HG02642 (cell line): ENCODE measurements around the gene ARHGEF12.

Experiments used
- ATAC-seq: cut with Tn5 transposase; IDR thresholded peaks from one replicate; pipeline ENCODE4 v1.9.1; 2021; ENCODE audit warnings: mild to moderate bottlenecking; ENCODE audit not compliant: unreplicated experiment, poor library complexity

The ARHGEF12 gene

GRCh38 chr11:120409655-120410054, 73.4 kb downstream of the ARHGEF12 start:
- ATAC-seq: no peak

- no peak for ATAC-seq
Observed at GRCh38 chr11:120410622-120411380, 74.6 kb downstream of the ARHGEF12 start.

- ATAC-seq: no peak
Observed at GRCh38 chr11:120413480-120413879, 77.3 kb downstream of the ARHGEF12 start.

GRCh38 chr11:120420572-120420971, 84.4 kb downstream of the ARHGEF12 start:
- ATAC-seq: no peak

GRCh38 chr11:120424185-120424969, 88.2 kb downstream of the ARHGEF12 start:
- no peak for ATAC-seq

GRCh38 chr11:120424970-120425332, 88.7 kb downstream of the ARHGEF12 start:
- ATAC-seq: no peak

GRCh38 chr11:120425527-120425926, 89.3 kb downstream of the ARHGEF12 start:
- no peak for ATAC-seq

GRCh38 chr11:120430146-120430545, 93.9 kb downstream of the ARHGEF12 start:
- no peak for ATAC-seq

GRCh38 chr11:120431633-120432032, 95.4 kb downstream of the ARHGEF12 start:
- no peak for ATAC-seq

GRCh38 chr11:120432056-120433018, 96.1 kb downstream of the ARHGEF12 start:
- ATAC-seq: no peak

- no peak for ATAC-seq
Observed at GRCh38 chr11:120441592-120441991, 105.4 kb downstream of the ARHGEF12 start.

GRCh38 chr11:120442031-120442430, 105.8 kb downstream of the ARHGEF12 start:
- no peak for ATAC-seq

GRCh38 chr11:120446802-120447201, 110.6 kb downstream of the ARHGEF12 start:
- ATAC-seq: no peak

GRCh38 chr11:120448240-120448639, 112.0 kb downstream of the ARHGEF12 start:
- ATAC-seq: no peak

- no peak for ATAC-seq
Observed at GRCh38 chr11:120455487-120455886, 119.3 kb downstream of the ARHGEF12 start.

- no peak for ATAC-seq
Observed at GRCh38 chr11:120457996-120458395, 121.8 kb downstream of the ARHGEF12 start.

- no peak for ATAC-seq
Observed at GRCh38 chr11:120462825-120463224, 126.6 kb downstream of the ARHGEF12 start.

GRCh38 chr11:120465921-120466534, 129.8 kb downstream of the ARHGEF12 start:
- no peak for ATAC-seq

GRCh38 chr11:120467627-120468026, 131.4 kb downstream of the ARHGEF12 start:
- ATAC-seq: no peak

- no peak for ATAC-seq
Observed at GRCh38 chr11:120471131-120471530, 134.9 kb downstream of the ARHGEF12 start.
